ENCODE data around the gene SMURF2. TPM values are rescaled to one million over a fixed set of nuclear protein-coding genes. Genes with fewer than 3 reads are reported as not detected.

The SMURF2 gene
- total RNA-seq, 1 donor from 2014 or later, result 45.6 TPM

- TF ChIP-seq CTCF (IDR thresholded peaks at IDR 0.05; ENCODE audit: insufficient read depth, low read length, poor library complexity, severe bottlenecking), result peak; percentile 61
- H3K36me3 ChIP-seq (ENCODE audit: control insufficient read depth, insufficient read depth, low read length), result peaks cover 3% of the 10 kb centered on the region
- peak; percentile 78 for DNase-seq (ENCODE audit: low read depth)
- no peaks in the 10 kb centered on the region for H3K27me3 ChIP-seq (ENCODE audit: control insufficient read depth, insufficient read depth, low read length)
- H3K4me3 ChIP-seq (ENCODE audit: low read depth, low read length), result peak within 1 kb of the TSS; percentile 81
These were observed 165.1 kb downstream of the SMURF2 start, which contains the start of gene POLG2 for GRCh38 chr17:64496786-64497564. POLG2 (minus strand) TSS chr17:64497054; CDS start chr17:64496968, 86 bp downstream.

- no peak for TF ChIP-seq CTCF (IDR thresholded peaks at IDR 0.05; ENCODE audit: insufficient read depth, low read length, poor library complexity, severe bottlenecking)
- no peak for DNase-seq (ENCODE audit: low read depth)
- peaks cover 3% of the 10 kb centered on the region for H3K36me3 ChIP-seq (ENCODE audit: control insufficient read depth, insufficient read depth, low read length)
These were observed 165.7 kb downstream of the SMURF2 start for GRCh38 chr17:64496348-64496785.

More at GRCh38 chr17:64496348-64496785, 165.7 kb downstream of the SMURF2 start:
- peak overlapping the region; percentile 81 for H3K4me3 ChIP-seq (ENCODE audit: low read depth, low read length)
- H3K27me3 ChIP-seq (ENCODE audit: control insufficient read depth, insufficient read depth, low read length), result no peaks in the 10 kb centered on the region

Other genes with a start within 250 kb of the SMURF2 start
- not detected in 2 replicates for gene MILR1, start 213.2 kb downstream of the SMURF2 start, total RNA-seq
- gene POLG2, start 165.3 kb downstream of the SMURF2 start, total RNA-seq, result 6.9 and 7.6 TPM in 2 replicates
- 614 and 1,044 TPM in 2 replicates for gene DDX5, start 156.0 kb downstream of the SMURF2 start, total RNA-seq
- 38.6 and 39.8 TPM in 2 replicates for gene CEP95, start 155.3 kb downstream of the SMURF2 start, total RNA-seq

All from kidney epithelial cell (primary cell).